Activated CD8-positive, alpha-beta memory T cell treated with anti-CD3 and anti-CD28 coated beads, Interleukin-2, amount 10 ng/mL, durations not matched to agents 7 days and 5 days (primary cell): ENCODE measurements around the gene SLC7A1. TPM values are rescaled to one million over a fixed set of nuclear protein-coding genes. Genes with fewer than 3 reads are reported as not detected.
A peak's percentile ranks its signal among the peaks of the same experiment; 100 is the strongest.
"Not testable (repeated sequence)": the region's sequence is repeated elsewhere in the genome, so short reads cannot be mapped to it uniquely, and the experiment has no call there.

Experiments used
- ATAC-seq: fragments of 150-1000 bp; cut with Tn5 transposase; one replicate; pipeline ENCODE4 v1.10.0; 2021; ENCODE audit warnings: moderate library complexity
- CTCF ChIA-PET: fragments of 350-600 bp; sonication (Branson Sonifier 250); formaldehyde crosslinking; loops from one replicate; lab custom pipeline; 2021; ENCODE audit warnings: antibody characterized with exemption; lab: Charles Lee
- DNase-seq: peaks from one replicate; pipeline ENCODE4 v3.0.0-alpha.2; 2020
- H3K27ac Mint-ChIP-seq: one replicate; pipeline ENCODE4 v1.8.0; 2021; ENCODE audit warnings: mild to moderate bottlenecking, mixed read lengths
- H3K27me3 Mint-ChIP-seq: one replicate; pipeline ENCODE4 v1.8.0; 2021; ENCODE audit warnings: mixed read lengths
- H3K36me3 Mint-ChIP-seq: one replicate; pipeline ENCODE4 v1.8.0; 2021; ENCODE audit warnings: mild to moderate bottlenecking, mixed read lengths
- H3K4me1 Mint-ChIP-seq: one replicate; pipeline ENCODE4 v1.8.0; 2021; ENCODE audit warnings: mixed read lengths
- H3K4me3 Mint-ChIP-seq: one replicate; pipeline ENCODE4 v1.8.0; 2021; ENCODE audit warnings: mild to moderate bottlenecking, moderate library complexity, mixed read lengths
- H3K9me3 Mint-ChIP-seq: one replicate; pipeline ENCODE4 v1.8.0; 2022; ENCODE audit warnings: low read depth, mixed read lengths
- total RNA-seq, 2 experiments: library from RNA; stranded (reverse); gene quantifications; one replicate each; pipeline ENCODE4 v1.2.3, GENCODE V29; 2021

The SLC7A1 gene
- total RNA-seq = 100 to 1,000 TPM; 101 to 105 TPM

DNA sequence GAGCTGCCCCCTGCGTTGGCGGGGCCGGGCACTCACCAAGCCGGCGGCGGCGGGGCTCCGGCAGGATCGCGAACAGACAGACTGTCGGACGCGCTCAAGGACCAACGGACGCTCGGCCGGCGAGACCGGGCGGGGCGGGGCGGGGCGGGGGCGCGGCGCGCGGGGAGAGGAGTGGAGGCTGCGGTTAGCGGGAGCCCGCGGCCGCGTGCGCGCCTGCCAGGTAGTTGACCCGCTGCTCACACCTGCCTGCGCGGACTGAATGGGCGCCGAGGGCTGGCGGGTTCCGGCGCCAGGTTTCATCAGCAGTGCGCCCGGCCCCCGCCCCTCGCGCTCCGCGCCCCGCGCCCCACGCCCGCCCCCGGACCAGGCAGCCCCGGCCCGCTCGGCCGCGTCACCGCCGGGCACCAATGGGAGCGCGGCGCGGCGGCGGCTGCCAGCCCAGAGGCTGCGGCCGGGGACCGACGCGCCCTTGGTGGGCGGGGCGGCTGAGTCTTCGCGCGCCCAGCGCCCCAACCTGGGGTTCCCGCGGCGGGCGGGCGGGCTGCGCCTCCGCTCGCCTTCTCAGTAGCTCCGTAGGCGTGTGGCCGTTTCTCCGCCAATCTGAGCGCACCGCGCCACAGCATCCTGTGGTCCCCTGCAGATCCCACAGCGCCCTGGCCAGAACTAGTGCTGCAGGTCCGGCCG lies at the start of gene SLC7A1:
TSS of gene SLC7A1 (minus strand) at position 309 of the 684 bp plus-strand sequence. CDS start 59,500 bp downstream, outside the sequence.
- H3K27me3 Mint-ChIP-seq = no peaks in the 10 kb centered on the region

DNA sequence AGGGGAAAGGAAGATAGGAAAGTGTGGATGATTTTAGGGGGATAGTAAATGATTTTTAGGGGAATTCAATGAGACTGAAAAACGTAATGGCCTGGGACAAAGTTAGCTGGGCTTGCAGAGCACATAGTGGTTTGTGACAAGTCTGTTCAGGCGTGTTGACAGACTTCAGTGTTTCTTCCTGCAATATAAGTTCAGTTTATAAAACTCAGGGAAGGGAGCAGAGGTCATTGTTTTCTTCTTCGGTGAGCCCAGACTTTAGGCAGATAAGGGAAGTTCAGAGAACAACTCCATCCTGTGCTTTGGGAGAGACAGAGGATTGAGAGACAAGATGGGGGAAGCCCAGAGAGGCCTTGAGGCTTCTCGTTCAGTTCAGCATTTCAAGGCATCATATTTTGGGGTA lies 45.2 kb upstream of the SLC7A1 start:
- no peak overlapping the region for H3K4me3 Mint-ChIP-seq
- no peaks in the 10 kb centered on the region for H3K9me3 Mint-ChIP-seq
- no peaks in the 10 kb centered on the region for H3K4me1 Mint-ChIP-seq
- H3K27ac Mint-ChIP-seq = no peak overlapping the region
- H3K27me3 Mint-ChIP-seq = peaks cover 19% of the 10 kb centered on the region
- CTCF ChIA-PET = no interaction called here
- no peak for DNase-seq
- ATAC-seq = no peak
- no peaks in the 10 kb centered on the region for H3K36me3 Mint-ChIP-seq

More for the DNA sequence above, at the start of gene SLC7A1:
- Mint-ChIP-seq H3K36me3 (peaks cover 8% of the 10 kb centered on the region), H3K9me3 (no peaks in the 10 kb centered on the region), H3K4me1 (peaks cover 43% of the 10 kb centered on the region), H3K4me3 (peak within 1 kb of the TSS; percentile 87), H3K27ac (peak within 1 kb of the TSS; percentile 94)
- CTCF ChIA-PET = interaction anchor here (0.9 to 2.6 kb wide), 3 partner anchors 15 to 520 kb away, joined by 4 to 6 read pairs (median 4); no protein-coding TSS in a partner anchor
- ATAC-seq (peak; percentile 89), DNase-seq (peak; percentile 89)

DNA sequence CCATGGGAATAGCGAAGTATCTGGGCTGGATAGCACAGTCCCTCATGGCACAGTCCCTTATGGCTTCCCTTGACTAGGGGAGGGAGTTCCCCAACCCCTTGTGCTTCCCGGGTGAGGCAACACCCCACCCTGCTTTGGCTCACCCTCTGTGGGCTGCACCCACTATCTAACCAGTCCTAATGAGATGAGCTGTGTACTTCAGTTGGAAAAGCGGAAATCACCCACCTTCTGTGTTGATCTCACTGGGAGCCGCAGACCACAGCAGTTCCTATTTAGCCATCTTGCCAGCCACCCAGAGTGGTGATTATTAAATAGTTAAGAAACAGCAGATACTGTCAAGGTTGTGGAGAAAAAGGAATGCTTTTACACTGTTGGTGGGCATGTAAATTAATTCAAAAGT lies 41.3 kb upstream of the SLC7A1 start:
- ATAC-seq, CTCF ChIA-PET, H3K27ac Mint-ChIP-seq, DNase-seq, H3K4me3 Mint-ChIP-seq, H3K4me1 Mint-ChIP-seq, H3K9me3 Mint-ChIP-seq, H3K36me3 Mint-ChIP-seq: not testable (repeated sequence)
- peaks cover 52% of the 10 kb centered on the region for H3K27me3 Mint-ChIP-seq

DNA sequence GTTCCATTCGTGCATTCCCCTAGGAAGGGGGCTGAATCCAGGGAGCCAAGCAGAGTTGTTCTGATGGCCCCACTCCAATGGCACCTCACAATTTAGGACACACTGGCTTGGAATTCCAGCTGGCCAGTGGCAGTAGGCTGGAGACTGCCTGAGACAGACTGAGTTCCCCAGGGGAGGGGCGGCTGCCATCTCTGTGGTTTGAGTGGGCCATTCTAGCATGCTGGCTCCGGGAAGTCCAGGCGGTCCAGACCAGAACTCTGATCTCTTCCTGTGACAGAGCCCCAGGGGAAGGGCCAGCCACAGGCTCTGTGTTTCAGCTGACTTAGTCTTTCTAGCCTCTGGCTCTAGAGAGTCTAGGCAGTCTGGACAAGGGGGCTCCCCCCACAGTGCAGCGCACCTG lies 29.5 kb upstream of the SLC7A1 start:
- H3K27me3 Mint-ChIP-seq = peaks cover 49% of the 10 kb centered on the region
- no peaks in the 10 kb centered on the region for H3K9me3 Mint-ChIP-seq
- H3K27ac Mint-ChIP-seq = no peak overlapping the region
- no peaks in the 10 kb centered on the region for H3K36me3 Mint-ChIP-seq
- DNase-seq = no peak
- H3K4me1 Mint-ChIP-seq = no peaks in the 10 kb centered on the region
- CTCF ChIA-PET = no interaction called here
- no peak overlapping the region for H3K4me3 Mint-ChIP-seq
- ATAC-seq = no peak

DNA sequence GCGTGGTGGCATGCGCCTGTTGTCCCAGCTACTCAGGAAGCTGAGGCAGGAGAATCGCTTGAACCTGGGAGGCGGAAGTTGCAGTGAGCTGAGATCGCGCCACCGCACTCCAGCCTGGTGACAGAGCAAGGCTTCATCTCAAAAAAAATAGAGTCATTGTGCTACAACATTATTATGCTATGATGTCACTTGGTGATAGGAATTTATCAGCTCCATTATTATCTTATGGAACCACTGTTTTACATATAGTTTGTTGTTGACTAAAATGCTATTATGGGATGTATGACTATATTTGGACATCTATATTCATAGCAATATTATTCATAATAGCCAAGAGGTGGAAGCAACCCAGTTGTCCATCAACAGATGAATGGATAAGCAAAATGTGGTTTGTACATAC lies 26.4 kb upstream of the SLC7A1 start:
- Mint-ChIP-seq H3K27ac (no peak overlapping the region), H3K4me1 (no peaks in the 10 kb centered on the region), H3K36me3 (no peaks in the 10 kb centered on the region), H3K9me3 (no peaks in the 10 kb centered on the region), H3K27me3 (peaks cover 52% of the 10 kb centered on the region), H3K4me3 (no peak overlapping the region)
- CTCF ChIA-PET = no interaction called here
- no peak for DNase-seq
- ATAC-seq = no peak

DNA sequence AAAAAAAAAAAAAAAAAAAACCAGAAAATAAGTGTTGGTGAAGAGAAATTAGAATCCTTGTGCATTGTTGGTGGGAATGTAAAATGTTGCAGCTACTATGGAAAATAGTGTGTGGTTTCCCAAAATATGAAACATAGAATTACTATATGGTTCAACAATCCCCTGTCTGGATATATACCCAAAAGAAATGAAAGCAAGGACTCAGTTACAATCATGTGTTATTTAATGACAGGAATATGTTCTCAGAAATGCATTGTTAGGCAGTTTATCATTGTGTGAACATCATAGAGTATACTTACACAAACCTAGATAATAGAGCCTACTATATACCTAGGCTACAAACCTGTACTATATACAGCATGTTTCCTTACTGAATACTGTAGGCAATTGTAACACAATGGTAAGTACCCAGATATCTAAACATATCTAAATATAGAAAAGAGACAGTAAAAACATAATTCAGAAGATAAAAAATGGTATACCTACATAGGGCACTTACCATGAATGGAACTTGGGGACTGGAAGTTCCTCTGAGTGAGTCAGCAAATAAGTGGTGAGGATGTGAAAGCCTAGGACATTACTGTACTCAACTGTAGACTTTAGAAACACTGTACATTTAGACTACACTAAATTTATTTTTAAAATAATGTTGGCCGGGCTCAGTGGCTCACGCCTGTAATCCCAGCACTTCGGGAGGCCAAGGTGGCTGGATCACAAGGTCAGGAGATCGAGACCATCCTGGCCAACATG lies 25.7 kb upstream of the SLC7A1 start:
- no peak for ATAC-seq
- CTCF ChIA-PET = no interaction called here
- Mint-ChIP-seq H3K4me3 (no peak overlapping the region), H3K36me3 (no peaks in the 10 kb centered on the region), H3K27ac (no peak overlapping the region), H3K27me3 (peaks cover 54% of the 10 kb centered on the region), H3K4me1 (no peaks in the 10 kb centered on the region), H3K9me3 (no peaks in the 10 kb centered on the region)
- DNase-seq = no peak

DNA sequence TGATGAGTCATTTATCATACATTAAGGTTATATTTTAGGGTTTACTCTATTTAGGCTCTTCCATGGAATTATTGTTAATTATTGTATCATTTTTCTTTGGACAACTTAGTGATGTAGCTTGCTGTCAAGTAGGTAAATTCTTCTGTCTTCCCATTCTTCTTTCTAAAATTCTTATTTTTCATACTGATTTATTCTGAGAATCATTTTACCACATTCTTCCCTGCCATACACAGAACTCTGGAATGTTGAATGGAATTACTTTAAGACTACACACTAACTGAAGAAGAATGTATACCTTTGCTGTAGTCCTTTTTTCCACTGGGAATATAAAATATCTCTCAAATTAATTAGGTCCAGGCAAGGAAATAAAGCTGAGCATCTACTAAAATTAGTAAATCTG lies 24.5 kb upstream of the SLC7A1 start:
- CTCF ChIA-PET = no interaction called here
- Mint-ChIP-seq H3K4me1 (no peaks in the 10 kb centered on the region), H3K36me3 (no peaks in the 10 kb centered on the region), H3K27me3 (peaks cover 57% of the 10 kb centered on the region), H3K9me3 (no peaks in the 10 kb centered on the region), H3K27ac (no peak overlapping the region), H3K4me3 (no peak overlapping the region)
- no peak for ATAC-seq
- DNase-seq = no peak

DNA sequence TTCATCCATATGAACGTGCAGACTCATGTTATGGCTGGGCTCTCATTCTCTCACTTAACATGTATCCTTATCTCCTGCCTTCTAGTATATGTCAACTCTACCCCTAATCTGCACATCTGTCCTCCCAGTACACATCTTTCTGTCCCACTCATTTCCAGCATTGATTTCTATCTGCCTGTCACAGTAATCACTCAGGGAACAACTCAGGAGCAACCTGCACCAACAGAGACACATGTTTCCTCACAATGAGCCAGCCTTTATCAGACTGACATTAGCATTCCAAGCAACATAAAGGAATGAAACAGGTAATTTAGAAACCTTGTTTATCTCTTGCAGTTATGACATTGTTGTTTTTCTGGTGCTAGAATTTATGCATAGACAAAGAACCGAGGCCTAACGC lies 17.6 kb upstream of the SLC7A1 start:
- Mint-ChIP-seq H3K36me3 (no peaks in the 10 kb centered on the region), H3K9me3 (no peaks in the 10 kb centered on the region), H3K4me1 (no peaks in the 10 kb centered on the region), H3K27ac (no peak overlapping the region), H3K27me3 (peaks cover 66% of the 10 kb centered on the region), H3K4me3 (no peak overlapping the region)
- DNase-seq = no peak
- no peak for ATAC-seq
- CTCF ChIA-PET = no interaction called here

DNA sequence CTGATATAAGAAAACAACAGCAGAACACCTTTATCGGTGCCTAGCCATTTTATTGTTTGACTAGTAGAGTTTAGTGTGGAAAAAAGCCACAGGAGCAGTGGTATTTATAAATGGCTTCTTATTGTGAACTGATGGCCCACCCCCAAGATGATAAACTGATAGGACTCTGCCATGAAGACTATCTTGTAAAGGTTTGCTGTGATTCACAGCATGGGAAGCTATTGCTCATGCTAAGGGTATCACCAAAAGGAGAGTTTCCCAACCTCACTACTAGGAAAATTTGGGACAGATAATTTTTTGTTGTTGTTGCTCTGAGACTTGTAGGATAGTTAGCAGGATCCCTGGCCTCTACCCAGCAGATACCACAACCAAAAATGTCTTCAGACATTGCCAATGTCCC lies 12.0 kb upstream of the SLC7A1 start:
- Mint-ChIP-seq H3K27me3 (peaks cover 26% of the 10 kb centered on the region), H3K9me3 (no peaks in the 10 kb centered on the region), H3K27ac (no peak overlapping the region), H3K4me1 (no peaks in the 10 kb centered on the region), H3K4me3 (no peak overlapping the region), H3K36me3 (no peaks in the 10 kb centered on the region)
- CTCF ChIA-PET = no interaction called here
- ATAC-seq = no peak
- DNase-seq = no peak

DNA sequence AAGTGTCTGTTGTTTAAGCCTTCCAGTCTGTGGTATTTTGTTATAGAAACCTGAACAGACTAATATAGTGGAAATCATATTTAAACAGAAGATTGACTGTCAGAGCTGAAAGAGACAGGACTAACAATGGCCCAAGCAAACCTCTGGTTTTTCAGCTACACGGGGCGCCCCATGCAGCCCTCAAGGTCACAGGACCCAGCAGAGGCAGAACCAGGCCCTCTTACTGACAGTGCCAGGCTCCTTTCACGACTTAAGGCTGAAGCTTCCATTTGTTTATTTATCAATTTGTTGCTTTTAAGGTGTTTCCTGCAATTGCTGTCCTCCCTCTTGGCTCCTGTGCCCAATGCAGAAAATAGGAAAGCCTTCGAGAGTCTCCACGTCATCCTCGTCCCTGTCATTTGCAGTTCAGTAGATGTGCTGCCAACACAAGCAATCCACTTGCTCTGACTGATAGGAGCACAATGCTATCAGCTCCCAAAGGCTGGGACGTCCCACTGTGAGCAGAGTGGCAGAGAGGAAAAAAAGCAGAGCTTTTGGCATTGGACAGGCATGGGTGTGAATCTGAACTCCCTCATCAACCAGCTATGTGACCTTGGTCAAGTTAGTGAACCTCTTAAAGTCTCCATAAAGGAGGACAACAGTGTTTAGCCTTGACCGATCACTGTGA lies 10.5 kb upstream of the SLC7A1 start:
- H3K27ac Mint-ChIP-seq = no peak overlapping the region
- no peaks in the 10 kb centered on the region for H3K9me3 Mint-ChIP-seq
- H3K4me3 Mint-ChIP-seq = no peak overlapping the region
- H3K27me3 Mint-ChIP-seq = peaks cover 35% of the 10 kb centered on the region
- no peak for DNase-seq
- no peak for ATAC-seq
- CTCF ChIA-PET = no interaction called here
- no peaks in the 10 kb centered on the region for H3K36me3 Mint-ChIP-seq
- H3K4me1 Mint-ChIP-seq = no peaks in the 10 kb centered on the region

DNA sequence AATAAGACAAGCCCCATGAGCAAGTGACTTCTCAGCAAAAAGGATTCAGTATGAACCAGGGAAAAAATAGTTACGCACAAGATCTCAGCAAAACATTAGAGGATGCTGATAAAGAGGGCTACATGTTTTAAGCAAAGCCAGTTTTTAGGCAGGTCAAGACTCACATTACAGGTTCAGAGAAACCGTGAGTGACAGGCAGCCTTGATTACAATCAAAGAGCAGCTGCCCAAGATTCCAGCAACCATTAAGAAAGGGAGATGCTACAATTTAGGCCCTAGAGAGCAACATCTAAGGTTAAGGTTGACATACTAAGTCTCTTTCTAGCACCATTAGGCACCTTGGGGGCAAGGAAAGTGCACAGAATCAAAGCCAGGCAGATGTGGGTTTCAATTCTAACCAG lies 2.8 kb upstream of the SLC7A1 start:
- Mint-ChIP-seq H3K36me3 (peaks cover 3% of the 10 kb centered on the region), H3K4me1 (peaks cover 20% of the 10 kb centered on the region), H3K27ac (no peak overlapping the region), H3K9me3 (no peaks in the 10 kb centered on the region), H3K4me3 (no peak overlapping the region), H3K27me3 (peaks cover 14% of the 10 kb centered on the region)
- no peak for DNase-seq
- CTCF ChIA-PET = no interaction called here
- ATAC-seq = no peak

DNA sequence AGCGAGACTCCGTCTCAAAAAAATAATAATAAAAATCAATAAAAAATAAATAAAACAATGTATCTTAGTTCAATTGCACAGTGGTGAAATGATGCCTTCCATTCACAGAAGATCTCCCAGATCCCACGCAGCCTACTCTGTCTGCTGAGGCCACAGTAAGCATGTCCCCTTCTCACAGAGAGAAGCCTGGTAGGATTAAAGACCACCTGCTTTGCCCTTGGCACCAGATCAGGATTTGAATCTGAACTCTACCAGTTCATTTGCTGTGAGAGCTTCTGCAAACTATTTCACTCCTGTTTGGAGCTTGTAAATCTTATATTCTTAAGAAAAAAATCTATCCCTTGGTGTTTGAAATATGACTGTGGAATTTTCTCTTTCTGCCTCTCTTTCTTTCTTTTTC lies 2.2 kb upstream of the SLC7A1 start:
- H3K27ac Mint-ChIP-seq = no peak overlapping the region
- H3K4me3 Mint-ChIP-seq = no peak overlapping the region
- DNase-seq (no peak), ATAC-seq (no peak)
- peaks cover 5% of the 10 kb centered on the region for H3K36me3 Mint-ChIP-seq
- H3K9me3 Mint-ChIP-seq = no peaks in the 10 kb centered on the region
- H3K4me1 Mint-ChIP-seq = peaks cover 26% of the 10 kb centered on the region
- peaks cover 9% of the 10 kb centered on the region for H3K27me3 Mint-ChIP-seq
- CTCF ChIA-PET = interaction anchor here (0.8 to 2.6 kb wide), 3 partner anchors 90 to 252 kb away, joined by 3 to 6 read pairs (median 3); no protein-coding TSS in a partner anchor

DNA sequence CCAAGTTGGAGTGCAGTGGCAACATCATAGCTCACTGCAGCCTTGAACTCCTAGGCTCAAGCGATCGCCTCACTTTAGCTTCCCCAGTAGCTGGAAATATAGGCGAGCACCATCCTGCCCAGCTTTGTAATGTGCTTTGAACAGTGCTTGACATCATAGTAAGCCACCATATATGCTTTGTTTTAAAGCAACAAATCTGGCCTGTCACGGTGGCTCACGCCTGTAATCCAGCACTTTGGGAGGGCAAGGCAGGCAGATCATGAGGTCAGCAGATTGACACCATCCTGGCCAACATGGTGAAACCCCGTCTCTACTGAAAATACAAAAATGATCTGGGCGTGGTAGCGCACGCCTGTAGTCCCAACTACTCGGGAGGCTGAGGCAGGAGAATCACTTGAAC lies 1.8 kb upstream of the SLC7A1 start:
- H3K4me1 Mint-ChIP-seq = peaks cover 31% of the 10 kb centered on the region
- H3K27ac Mint-ChIP-seq = no peak overlapping the region
- H3K9me3 Mint-ChIP-seq = no peaks in the 10 kb centered on the region
- no peak overlapping the region for H3K4me3 Mint-ChIP-seq
- ATAC-seq = no peak
- H3K27me3 Mint-ChIP-seq = peaks cover 7% of the 10 kb centered on the region
- H3K36me3 Mint-ChIP-seq = peaks cover 5% of the 10 kb centered on the region
- no peak for DNase-seq
- CTCF ChIA-PET = interaction anchor here (0.8 to 2.6 kb wide), 3 partner anchors 89 to 253 kb away, joined by 3 to 6 read pairs (median 3); no protein-coding TSS in a partner anchor
